NT2/D1 (cell line): Measurements from ENCODE around the gene ZBTB20.

Source experiments
- SUZ12 ChIP-seq: IDR thresholded peaks from 2 replicates; pipeline ENCODE4 v1.6.1; 2011; ENCODE audit not compliant: insufficient read length, insufficient read depth; ENCODE audit errors: extremely low read depth
- YY1 ChIP-seq: IDR thresholded peaks from 2 replicates; pipeline ENCODE4 v1.6.1; 2011; ENCODE audit not compliant: insufficient read length, insufficient read depth
- ZNF274 ChIP-seq: IDR thresholded peaks from 2 replicates; pipeline ENCODE4 v1.6.1; 2011; ENCODE audit warnings: mild to moderate bottlenecking, low read depth, low read length

DNA sequence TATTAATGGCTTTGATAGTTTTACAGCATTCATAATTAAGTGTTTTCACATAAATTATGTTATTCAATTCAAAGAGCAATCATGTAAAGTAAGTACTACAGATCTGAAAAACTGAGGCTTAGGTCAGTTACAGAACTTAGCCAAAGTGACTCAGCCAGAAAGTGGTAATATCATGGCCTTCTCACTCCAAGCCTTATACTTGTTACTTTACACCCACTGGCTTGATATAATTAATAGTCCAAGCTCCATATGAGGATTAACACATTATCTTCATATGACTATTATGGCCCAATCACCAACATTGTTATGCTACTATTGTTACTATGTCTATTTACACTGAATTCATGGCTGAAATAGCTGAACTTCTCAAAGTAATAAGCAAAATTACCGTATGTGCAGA lies 802.6 kb downstream of the ZBTB20 start:
- no peak for TF ChIP-seq YY1
- no peak for TF ChIP-seq ZNF274
- TF ChIP-seq SUZ12 = no peak
